Neural cell (in vitro differentiated cells): ENCODE results near the gene ARHGAP45.

Experiments
- CTCF ChIP-seq: fragments of 450-650 bp; IDR thresholded peaks from 2 replicates; pipeline ENCODE4 v1.5.1; 2014; ENCODE audit warnings: antibody characterized with exemption, mild to moderate bottlenecking, moderate library complexity; ENCODE audit not compliant: poor library complexity, severe bottlenecking
- POLR2AphosphoS5 ChIP-seq: IDR thresholded peaks from 2 replicates; pipeline ENCODE4 v1.6.1; 2012
- RAD21 ChIP-seq: fragments of 450-650 bp; conservative IDR thresholded peaks from 2 replicates; pipeline ENCODE4 v1.6.1; 2014; ENCODE audit warnings: antibody characterized with exemption, mild to moderate bottlenecking, moderate library complexity

- no peak for TF ChIP-seq CTCF
- no peak for TF ChIP-seq POLR2AphosphoS5
- TF ChIP-seq RAD21 = no peak
Measured at GRCh38 chr19:1073063-1073955, 6.3 kb downstream of the ARHGAP45 start.
